Activated naive CD4-positive, alpha-beta T cell treated with anti-CD3 and anti-CD28 coated beads, Interleukin-2, amount 50 U/mL, for 24 hours (primary cell): ENCODE measurements around the gene RNPC3.
"Not testable (repeated sequence)": the region's sequence is repeated elsewhere in the genome, so short reads cannot be mapped to it uniquely, and the experiment has no call there.

Experiments
- H3K27ac Mint-ChIP-seq: one replicate; pipeline ENCODE4 v1.8.0; 2021; ENCODE audit warnings: mild to moderate bottlenecking, mixed read lengths
- H3K27me3 Mint-ChIP-seq: one replicate; pipeline ENCODE4 v1.8.0; 2021; ENCODE audit warnings: mixed read lengths
- H3K36me3 Mint-ChIP-seq: one replicate; pipeline ENCODE4 v1.8.0; 2021; ENCODE audit warnings: mixed read lengths
- H3K4me1 Mint-ChIP-seq: one replicate; pipeline ENCODE4 v1.8.0; 2021; ENCODE audit warnings: mixed read lengths
- H3K4me3 Mint-ChIP-seq: one replicate; pipeline ENCODE4 v1.8.0; 2021; ENCODE audit warnings: mild to moderate bottlenecking, mixed read lengths
- H3K9me3 Mint-ChIP-seq: one replicate; pipeline ENCODE4 v1.8.0; 2021; ENCODE audit warnings: mixed read lengths

Gene RNPC3

GRCh38 chr1:103602740-103603139, 77.2 kb downstream of the RNPC3 start:
- not testable (repeated sequence) for H3K4me1 Mint-ChIP-seq

More at GRCh38 chr1:103602740-103603139, 77.2 kb downstream of the RNPC3 start:
- not testable (repeated sequence) for H3K36me3 Mint-ChIP-seq, H3K27ac Mint-ChIP-seq, H3K27me3 Mint-ChIP-seq, H3K4me3 Mint-ChIP-seq, H3K9me3 Mint-ChIP-seq
